GM12865 (cell line): ENCODE data around the gene ARHGAP4.
A peak's percentile ranks its signal among the peaks of the same experiment; 100 is the strongest.

Experiments
- DNase-seq: peaks from one replicate; pipeline ENCODE4 v3.0.0; 2010; ENCODE audit warnings: low read depth
- H3K4me3 ChIP-seq: 2 replicates; pipeline ENCODE4 v1.5.1; 2011; ENCODE audit warnings: mild to moderate bottlenecking, low read depth, low read length, control low read depth
- CTCF ChIP-seq: IDR thresholded peaks from 2 replicates; pipeline ENCODE4 v1.5.1; 2011; ENCODE audit warnings: low read length, control low read depth, low read depth, inconsistent platforms; ENCODE audit not compliant: insufficient read depth; ENCODE audit errors: missing control alignments

The ARHGAP4 gene

GRCh38 chrX:153927672-153927921 is 1.5 kb upstream of the ARHGAP4 start:
- no peak for DNase-seq
- peak overlapping the region; percentile 80 for H3K4me3 ChIP-seq
- no peak for TF ChIP-seq CTCF

- peak overlapping the region; percentile 80 for H3K4me3 ChIP-seq
- DNase-seq, result peak; percentile 91
- TF ChIP-seq CTCF, result no peak
Observed at GRCh38 chrX:153926858-153927671, 1.0 kb upstream of the ARHGAP4 start.

GRCh38 chrX:153926552-153926857 is 441 bp upstream of the ARHGAP4 start:
- no peak for TF ChIP-seq CTCF
- peak overlapping the region; percentile 80 for H3K4me3 ChIP-seq
- no peak for DNase-seq

- peak overlapping the region; percentile 87 for H3K4me3 ChIP-seq
- no peak for TF ChIP-seq CTCF
- peak; percentile 81 for DNase-seq
Observed at GRCh38 chrX:153925387-153925738, 701 bp downstream of the ARHGAP4 start.

GRCh38 chrX:153924149-153924861 is 1.8 kb downstream of the ARHGAP4 start:
- peak; percentile 69 for DNase-seq
- TF ChIP-seq CTCF, result peak; percentile 24
- peak overlapping the region; percentile 87 for H3K4me3 ChIP-seq

- DNase-seq, result no peak
- TF ChIP-seq CTCF, result no peak
Observed at GRCh38 chrX:153922932-153923857, 2.9 kb downstream of the ARHGAP4 start.

More at GRCh38 chrX:153922932-153923857, 2.9 kb downstream of the ARHGAP4 start:
- H3K4me3 ChIP-seq, result no peak overlapping the region
